Activated CD4-positive, alpha-beta T cell treated with anti-CD3 and anti-CD28 coated beads for 1 hour (primary cell): ENCODE measurements around the gene PRUNE2.
"Not testable (repeated sequence)": the region's sequence is repeated elsewhere in the genome, so short reads cannot be mapped to it uniquely, and the experiment has no call there.

ENCODE experiments used
- DNase-seq: peaks from one replicate; pipeline ENCODE4 v3.0.0-alpha.2; 2020

The PRUNE2 gene, protein sequence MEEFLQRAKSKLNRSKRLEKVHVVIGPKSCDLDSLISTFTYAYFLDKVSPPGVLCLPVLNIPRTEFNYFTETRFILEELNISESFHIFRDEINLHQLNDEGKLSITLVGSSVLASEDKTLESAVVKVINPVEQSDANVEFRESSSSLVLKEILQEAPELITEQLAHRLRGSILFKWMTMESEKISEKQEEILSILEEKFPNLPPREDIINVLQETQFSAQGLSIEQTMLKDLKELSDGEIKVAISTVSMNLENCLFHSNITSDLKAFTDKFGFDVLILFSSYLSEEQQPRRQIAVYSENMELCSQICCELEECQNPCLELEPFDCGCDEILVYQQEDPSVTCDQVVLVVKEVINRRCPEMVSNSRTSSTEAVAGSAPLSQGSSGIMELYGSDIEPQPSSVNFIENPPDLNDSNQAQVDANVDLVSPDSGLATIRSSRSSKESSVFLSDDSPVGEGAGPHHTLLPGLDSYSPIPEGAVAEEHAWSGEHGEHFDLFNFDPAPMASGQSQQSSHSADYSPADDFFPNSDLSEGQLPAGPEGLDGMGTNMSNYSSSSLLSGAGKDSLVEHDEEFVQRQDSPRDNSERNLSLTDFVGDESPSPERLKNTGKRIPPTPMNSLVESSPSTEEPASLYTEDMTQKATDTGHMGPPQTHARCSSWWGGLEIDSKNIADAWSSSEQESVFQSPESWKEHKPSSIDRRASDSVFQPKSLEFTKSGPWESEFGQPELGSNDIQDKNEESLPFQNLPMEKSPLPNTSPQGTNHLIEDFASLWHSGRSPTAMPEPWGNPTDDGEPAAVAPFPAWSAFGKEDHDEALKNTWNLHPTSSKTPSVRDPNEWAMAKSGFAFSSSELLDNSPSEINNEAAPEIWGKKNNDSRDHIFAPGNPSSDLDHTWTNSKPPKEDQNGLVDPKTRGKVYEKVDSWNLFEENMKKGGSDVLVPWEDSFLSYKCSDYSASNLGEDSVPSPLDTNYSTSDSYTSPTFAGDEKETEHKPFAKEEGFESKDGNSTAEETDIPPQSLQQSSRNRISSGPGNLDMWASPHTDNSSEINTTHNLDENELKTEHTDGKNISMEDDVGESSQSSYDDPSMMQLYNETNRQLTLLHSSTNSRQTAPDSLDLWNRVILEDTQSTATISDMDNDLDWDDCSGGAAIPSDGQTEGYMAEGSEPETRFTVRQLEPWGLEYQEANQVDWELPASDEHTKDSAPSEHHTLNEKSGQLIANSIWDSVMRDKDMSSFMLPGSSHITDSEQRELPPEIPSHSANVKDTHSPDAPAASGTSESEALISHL (N-terminal part only)

GRCh38 chr9:76905791-76906646, at the start of gene PRUNE2:
Gene PRUNE2 (minus strand): TSS chr9:76906114. CDS start chr9:76905963, 151 bp downstream.
- DNase-seq: no peak

- DNase-seq: not testable (repeated sequence)
Measured at GRCh38 chr9:76955406-76955805, 49.5 kb upstream of the PRUNE2 start.

- no peak for DNase-seq
Measured at GRCh38 chr9:76949865-76950264, 44.0 kb upstream of the PRUNE2 start.

- no peak for DNase-seq
Measured at GRCh38 chr9:76944011-76944410, 38.1 kb upstream of the PRUNE2 start.

GRCh38 chr9:76943054-76943453, 37.1 kb upstream of the PRUNE2 start:
- DNase-seq: no peak

- no peak for DNase-seq
Measured at GRCh38 chr9:76932757-76933156, 26.8 kb upstream of the PRUNE2 start.

GRCh38 chr9:76932265-76932664, 26.4 kb upstream of the PRUNE2 start:
- DNase-seq: no peak

GRCh38 chr9:76927540-76928240, 21.8 kb upstream of the PRUNE2 start:
- DNase-seq: no peak

GRCh38 chr9:76926846-76927245, 20.9 kb upstream of the PRUNE2 start:
- DNase-seq: no peak

DNA sequence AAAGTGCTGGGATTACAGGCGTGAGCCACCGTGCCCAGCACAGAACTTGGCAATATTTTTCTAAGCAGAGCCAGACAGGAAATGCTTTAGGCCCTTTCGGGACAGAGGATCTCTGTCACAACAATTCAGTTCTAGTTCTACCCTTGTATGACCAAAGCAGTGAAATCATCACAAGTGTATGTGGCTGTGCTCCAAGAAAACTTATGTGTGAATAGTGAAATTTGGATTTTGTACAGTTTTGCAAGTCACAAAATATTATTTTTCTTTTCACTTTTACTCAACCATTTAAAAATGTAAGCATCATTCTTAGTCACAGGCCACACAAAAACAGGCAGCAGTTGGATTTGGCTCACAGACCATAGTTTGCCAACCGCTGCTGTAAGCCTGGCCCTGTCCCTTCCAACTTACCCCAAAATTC, 20.4 kb upstream of the PRUNE2 start:
- no peak for DNase-seq

DNA sequence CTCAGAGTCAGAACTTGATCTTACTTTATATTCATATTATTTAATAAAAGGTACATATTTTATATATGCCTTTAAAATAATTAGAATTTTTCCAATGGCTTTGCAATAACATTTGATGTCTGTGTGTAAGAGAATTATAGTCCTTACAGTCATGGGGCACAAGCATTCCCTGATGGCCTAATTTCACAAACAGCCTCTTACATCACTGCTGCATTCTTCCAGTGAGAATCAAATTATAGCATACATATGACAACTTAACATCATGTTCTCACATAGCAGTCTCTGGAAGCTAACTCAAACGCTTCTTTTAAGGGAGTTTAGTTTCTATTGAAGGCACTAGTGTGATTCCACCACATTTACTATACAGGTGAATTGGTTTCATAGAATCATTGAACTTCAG, 15.3 kb upstream of the PRUNE2 start:
- DNase-seq: no peak

DNA sequence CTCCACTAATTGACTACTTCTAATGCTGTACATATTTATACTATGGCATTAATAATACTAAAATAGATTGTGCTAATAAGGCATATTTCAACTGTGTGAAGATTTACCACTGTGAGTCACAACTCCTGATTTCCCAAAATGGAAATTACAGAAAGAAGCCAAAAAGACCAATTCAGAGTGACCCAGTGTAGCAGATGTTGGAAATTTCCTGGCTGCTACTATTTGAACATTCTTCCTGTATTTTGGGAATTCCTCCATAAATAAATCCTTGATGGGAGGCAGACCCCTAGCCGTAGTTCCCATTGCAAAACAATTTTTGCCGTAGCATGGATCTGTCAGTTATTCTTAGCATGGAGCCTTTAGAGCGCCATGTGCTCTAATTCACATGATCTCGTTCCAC, 11.4 kb upstream of the PRUNE2 start:
- no peak for DNase-seq

DNA sequence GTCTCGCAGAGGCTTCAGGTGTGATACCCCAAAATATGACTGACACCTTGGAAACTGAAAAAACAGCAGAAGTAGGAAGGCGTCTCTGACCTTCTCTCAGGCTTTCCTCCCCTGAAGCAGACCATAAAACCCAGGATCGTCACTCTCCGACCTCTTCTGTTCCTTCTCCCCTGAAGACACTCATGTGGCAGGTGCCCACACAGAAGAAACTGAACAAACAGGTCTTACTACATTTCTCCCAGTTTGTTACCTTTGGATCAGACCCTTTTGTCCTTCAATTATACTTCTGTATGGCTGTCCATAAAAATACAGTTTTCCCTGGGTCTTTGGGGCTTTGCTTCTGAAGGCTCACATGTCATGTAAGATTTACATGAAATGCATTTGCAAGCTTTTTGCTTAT, 10.3 kb upstream of the PRUNE2 start:
- DNase-seq: no peak

DNA sequence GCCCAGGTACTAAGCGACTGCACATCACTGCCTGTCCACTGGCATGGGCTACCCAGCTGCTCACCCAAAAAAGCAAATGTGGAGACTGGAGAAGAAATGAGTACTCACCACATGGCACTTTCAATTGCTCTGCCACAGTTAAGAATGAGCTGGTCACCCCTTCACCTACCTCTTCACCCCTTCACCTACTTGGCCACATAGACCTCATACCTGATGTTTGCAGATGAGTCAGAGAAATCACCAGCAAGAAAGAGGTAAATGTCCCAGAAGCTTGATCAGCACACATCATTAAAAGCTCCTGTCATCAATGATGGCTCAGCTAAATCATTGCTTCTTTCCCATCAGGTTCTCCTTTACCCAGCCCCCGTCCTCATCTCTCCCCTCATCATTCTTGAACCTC, 7.6 kb upstream of the PRUNE2 start:
- DNase-seq: no peak

- DNase-seq: no peak
Measured at GRCh38 chr9:76912636-76913275, 6.8 kb upstream of the PRUNE2 start.

GRCh38 chr9:76911971-76912370, 6.1 kb upstream of the PRUNE2 start:
- DNase-seq: no peak

- DNase-seq: no peak
Measured at GRCh38 chr9:76910861-76911260, 4.9 kb upstream of the PRUNE2 start.

- no peak for DNase-seq
Measured at GRCh38 chr9:76906647-76906975, 697 bp upstream of the PRUNE2 start.

- no peak for DNase-seq
Measured at GRCh38 chr9:76904661-76905457, 1.1 kb downstream of the PRUNE2 start.

DNA sequence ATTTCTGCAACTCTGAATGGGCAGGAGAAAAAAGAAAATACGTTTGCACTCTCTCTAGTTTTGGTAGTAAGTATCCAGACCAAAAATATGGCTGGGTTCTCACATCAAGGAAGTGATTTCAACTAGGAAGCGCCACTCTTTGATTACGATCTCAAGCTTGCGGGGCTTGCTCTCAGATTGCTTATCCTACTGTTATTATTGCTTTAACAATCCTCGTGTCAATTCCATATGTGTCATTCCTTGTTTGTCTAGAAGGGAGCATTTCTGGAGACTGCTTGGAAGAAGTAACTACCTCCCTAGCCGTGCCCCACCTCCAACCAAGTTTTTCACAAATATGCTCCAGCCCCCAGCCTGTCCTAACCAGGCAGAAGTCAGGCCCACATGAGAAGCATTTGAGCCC, 3.5 kb downstream of the PRUNE2 start:
- DNase-seq: no peak
